Vagina (tissue), 2 donors: Measurements from ENCODE around the gene SULT1C3.
"Not testable (repeated sequence)": the region's sequence is repeated elsewhere in the genome, so short reads cannot be mapped to it uniquely, and the experiment has no call there.

Experiments used
- POLR2A ChIP-seq, 2 donors: fragments of 450-650 bp; IDR thresholded peaks; one replicate each; pipeline ENCODE4 v1.6.1; 2017; ENCODE audit warnings: antibody characterized with exemption in 2 of 2, mild to moderate bottlenecking in 2 of 2, moderate library complexity in 2 of 2
- TF ChIP-seq, protein P1 (sequence below), 3 experiments: fragments of 450-650 bp in 2 of 3; fragments of 200-600 bp in 1 of 3; sonication (generic) in 1 of 3; IDR thresholded peaks; one replicate each; pipeline ENCODE4 v1.5.1; 2017 to 2019; ENCODE audit warnings: antibody characterized with exemption in 3 of 3, mild to moderate bottlenecking in 2 of 3, moderate library complexity in 2 of 3

DNA sequence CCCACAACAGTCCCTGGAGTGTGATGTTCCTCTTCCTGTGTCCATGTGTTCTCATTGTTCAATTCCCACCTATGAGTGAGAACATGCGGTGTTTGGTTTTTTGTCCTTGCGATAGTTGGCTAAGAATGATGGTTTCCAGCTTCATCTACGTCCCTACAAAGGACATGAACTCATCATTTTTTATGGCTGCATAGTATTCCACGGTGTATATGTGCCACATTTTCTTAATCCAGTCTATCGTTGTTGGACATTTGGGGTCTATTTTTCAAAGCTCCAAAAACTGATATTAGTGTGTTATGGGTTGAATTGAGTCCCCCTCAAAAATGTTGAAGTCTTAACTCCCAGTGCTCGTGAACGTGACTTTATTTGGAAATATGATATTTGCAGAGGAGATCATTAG is 44.8 kb downstream of the SULT1C3 start:
- TF ChIP-seq, protein P1, sequence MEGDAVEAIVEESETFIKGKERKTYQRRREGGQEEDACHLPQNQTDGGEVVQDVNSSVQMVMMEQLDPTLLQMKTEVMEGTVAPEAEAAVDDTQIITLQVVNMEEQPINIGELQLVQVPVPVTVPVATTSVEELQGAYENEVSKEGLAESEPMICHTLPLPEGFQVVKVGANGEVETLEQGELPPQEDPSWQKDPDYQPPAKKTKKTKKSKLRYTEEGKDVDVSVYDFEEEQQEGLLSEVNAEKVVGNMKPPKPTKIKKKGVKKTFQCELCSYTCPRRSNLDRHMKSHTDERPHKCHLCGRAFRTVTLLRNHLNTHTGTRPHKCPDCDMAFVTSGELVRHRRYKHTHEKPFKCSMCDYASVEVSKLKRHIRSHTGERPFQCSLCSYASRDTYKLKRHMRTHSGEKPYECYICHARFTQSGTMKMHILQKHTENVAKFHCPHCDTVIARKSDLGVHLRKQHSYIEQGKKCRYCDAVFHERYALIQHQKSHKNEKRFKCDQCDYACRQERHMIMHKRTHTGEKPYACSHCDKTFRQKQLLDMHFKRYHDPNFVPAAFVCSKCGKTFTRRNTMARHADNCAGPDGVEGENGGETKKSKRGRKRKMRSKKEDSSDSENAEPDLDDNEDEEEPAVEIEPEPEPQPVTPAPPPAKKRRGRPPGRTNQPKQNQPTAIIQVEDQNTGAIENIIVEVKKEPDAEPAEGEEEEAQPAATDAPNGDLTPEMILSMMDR (IDR thresholded peaks at IDR 0.05): not testable (repeated sequence)
- TF ChIP-seq POLR2A (IDR thresholded peaks at IDR 0.05): not testable (repeated sequence)
